Thoracic aorta (tissue), 2 donors: ENCODE data around the gene EPDR1. TPM values are rescaled to one million over a fixed set of nuclear protein-coding genes. Genes with fewer than 3 reads are reported as not detected.

Experiments
- ATAC-seq: fragments of 150-250 bp; one replicate; pipeline ENCODE4 v1.8.0; 2017; ENCODE audit warnings: low read depth; ENCODE audit not compliant: insufficient number of reproducible peaks, low FRiP score
- DNase-seq: peaks from one replicate; pipeline ENCODE4 v3.0.0-alpha.2; 2020; ENCODE audit warnings: low spot score
- H3K27ac ChIP-seq, 2 donors: fragments of 200-600 bp; sonication (generic); 1 replicate in 1 of 2; 2 replicates in 1 of 2; pipeline ENCODE4 v1.5.1; 2016; ENCODE audit warnings: mild to moderate bottlenecking in 2 of 2, moderate library complexity in 2 of 2
- H3K27me3 ChIP-seq: fragments of 200-600 bp; sonication (generic); replicated peaks from 2 replicates; pipeline ENCODE4 v1.6.0; 2016; ENCODE audit warnings: mild to moderate bottlenecking; ENCODE audit not compliant: insufficient read depth
- H3K36me3 ChIP-seq: fragments of 200-600 bp; sonication (generic); one replicate; pipeline ENCODE4 v1.5.1; 2016
- H3K4me1 ChIP-seq, 2 donors: fragments of 200-600 bp; sonication (generic); 1 replicate in 1 of 2; 2 replicates in 1 of 2; pipeline versions ENCODE4 v1.5.1 to v1.6.0; 2016; ENCODE audit warnings: low read depth in 2 of 2, mild to moderate bottlenecking in 1 of 2; ENCODE audit not compliant: control insufficient read depth in 1 of 2
- H3K4me3 ChIP-seq: fragments of 200-600 bp; sonication (generic); 2 replicates; pipeline ENCODE4 v1.5.1; 2016; ENCODE audit warnings: mild to moderate bottlenecking
- H3K9me3 ChIP-seq: fragments of 200-600 bp; sonication (generic); 2 replicates; pipeline ENCODE4 v1.5.1; 2016
- total RNA-seq, 2 donors: library from RNA; depleted of rRNA; stranded (reverse); fragments of >200 nt; gene quantifications; one replicate each; pipeline versions ENCODE4 v1.1.0 to v1.2.3, GENCODE V29; 2016
- TF ChIP-seq, protein P1 (sequence below): fragments of 200-600 bp; sonication (generic); IDR thresholded peaks from one replicate; pipeline ENCODE4 v1.5.1; 2019; ENCODE audit warnings: antibody characterized with exemption

The EPDR1 gene
- total RNA-seq, 2 donors from 2014 or later: 59.3 to 98.8 TPM

DNA sequence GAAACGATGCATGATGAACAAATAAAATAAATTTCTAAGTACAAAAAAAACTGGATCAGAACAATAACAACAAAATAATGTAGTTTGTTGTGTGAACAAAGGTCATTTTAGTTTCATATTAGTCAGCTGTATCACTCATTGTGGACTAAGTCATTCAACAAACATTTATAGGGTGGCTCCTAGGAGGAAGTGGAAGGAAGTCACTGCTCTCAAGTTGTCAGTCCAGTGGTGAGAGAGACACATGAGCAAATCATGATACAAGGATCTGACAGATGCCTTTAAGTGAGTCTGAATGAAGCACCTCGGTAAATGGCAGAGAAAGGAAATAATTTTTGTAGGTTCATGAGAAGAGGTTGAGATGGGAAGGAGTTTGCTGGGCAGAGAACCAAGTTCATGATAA, 56.8 kb downstream of the EPDR1 start:
- Histone ChIP-seq H3K9me3 (no peaks in the 10 kb centered on the region), H3K36me3 (no peaks in the 10 kb centered on the region), H3K4me3 (no peak overlapping the region), H3K4me1 (no peaks in the 10 kb centered on the region), H3K27me3 (no peaks in the 10 kb centered on the region), H3K27ac (no peak overlapping the region)
- TF ChIP-seq, protein P1, sequence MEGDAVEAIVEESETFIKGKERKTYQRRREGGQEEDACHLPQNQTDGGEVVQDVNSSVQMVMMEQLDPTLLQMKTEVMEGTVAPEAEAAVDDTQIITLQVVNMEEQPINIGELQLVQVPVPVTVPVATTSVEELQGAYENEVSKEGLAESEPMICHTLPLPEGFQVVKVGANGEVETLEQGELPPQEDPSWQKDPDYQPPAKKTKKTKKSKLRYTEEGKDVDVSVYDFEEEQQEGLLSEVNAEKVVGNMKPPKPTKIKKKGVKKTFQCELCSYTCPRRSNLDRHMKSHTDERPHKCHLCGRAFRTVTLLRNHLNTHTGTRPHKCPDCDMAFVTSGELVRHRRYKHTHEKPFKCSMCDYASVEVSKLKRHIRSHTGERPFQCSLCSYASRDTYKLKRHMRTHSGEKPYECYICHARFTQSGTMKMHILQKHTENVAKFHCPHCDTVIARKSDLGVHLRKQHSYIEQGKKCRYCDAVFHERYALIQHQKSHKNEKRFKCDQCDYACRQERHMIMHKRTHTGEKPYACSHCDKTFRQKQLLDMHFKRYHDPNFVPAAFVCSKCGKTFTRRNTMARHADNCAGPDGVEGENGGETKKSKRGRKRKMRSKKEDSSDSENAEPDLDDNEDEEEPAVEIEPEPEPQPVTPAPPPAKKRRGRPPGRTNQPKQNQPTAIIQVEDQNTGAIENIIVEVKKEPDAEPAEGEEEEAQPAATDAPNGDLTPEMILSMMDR: no peak
- DNase-seq (no peak), ATAC-seq (no peak)

DNA sequence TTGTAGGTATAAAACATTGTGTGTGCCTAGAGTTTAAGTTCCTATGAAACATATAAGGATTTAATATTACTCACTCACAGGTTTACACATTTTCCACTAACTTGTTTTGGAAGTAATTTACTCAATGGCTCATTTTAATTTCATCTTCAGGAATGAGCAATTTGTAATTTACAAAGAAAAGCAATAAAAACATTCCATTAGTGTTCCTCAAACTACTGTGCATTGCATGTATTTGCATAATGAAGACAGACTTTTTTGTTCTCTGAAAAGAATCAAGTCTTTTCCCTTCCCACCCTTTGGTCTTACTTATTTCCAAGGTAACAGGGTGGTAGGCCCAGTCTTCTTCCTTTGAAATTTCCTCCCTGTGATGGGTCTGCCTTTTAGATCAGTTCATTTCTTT, 61.2 kb downstream of the EPDR1 start:
- no peak overlapping the region for H3K27ac ChIP-seq
- no peaks in the 10 kb centered on the region for H3K27me3 ChIP-seq
- TF ChIP-seq, protein P1: no peak
- H3K36me3 ChIP-seq: no peaks in the 10 kb centered on the region
- H3K9me3 ChIP-seq: no peaks in the 10 kb centered on the region
- no peaks in the 10 kb centered on the region for H3K4me1 ChIP-seq
- DNase-seq (no peak), ATAC-seq (no peak)
- H3K4me3 ChIP-seq: no peak overlapping the region

DNA sequence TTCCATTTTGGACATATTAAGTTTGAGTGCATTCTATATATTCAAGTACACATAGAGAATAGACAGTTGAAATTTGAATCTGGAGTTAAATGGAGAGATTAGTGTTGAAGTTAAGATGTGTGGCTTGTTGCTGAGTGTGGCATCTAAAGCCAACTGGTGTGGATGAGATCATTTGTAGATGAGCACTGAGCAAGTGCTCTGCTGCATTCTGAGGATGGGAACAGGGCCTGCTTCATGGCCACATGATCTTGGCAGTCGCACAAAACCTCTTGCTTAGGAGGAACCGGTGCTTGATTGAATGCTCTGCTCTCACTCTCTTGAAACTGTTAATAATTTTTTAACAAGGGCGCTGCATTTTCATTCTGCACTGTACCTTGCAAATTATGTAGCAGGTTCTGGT, 62.0 kb downstream of the EPDR1 start:
- Histone ChIP-seq H3K4me1 (peaks cover 0 to 2% of the 10 kb centered on the region in 2 donors), H3K9me3 (no peaks in the 10 kb centered on the region), H3K4me3 (no peak overlapping the region), H3K27ac (no peak overlapping the region), H3K27me3 (no peaks in the 10 kb centered on the region), H3K36me3 (no peaks in the 10 kb centered on the region)
- ATAC-seq (no peak), DNase-seq (no peak)
- TF ChIP-seq, protein P1: no peak

DNA sequence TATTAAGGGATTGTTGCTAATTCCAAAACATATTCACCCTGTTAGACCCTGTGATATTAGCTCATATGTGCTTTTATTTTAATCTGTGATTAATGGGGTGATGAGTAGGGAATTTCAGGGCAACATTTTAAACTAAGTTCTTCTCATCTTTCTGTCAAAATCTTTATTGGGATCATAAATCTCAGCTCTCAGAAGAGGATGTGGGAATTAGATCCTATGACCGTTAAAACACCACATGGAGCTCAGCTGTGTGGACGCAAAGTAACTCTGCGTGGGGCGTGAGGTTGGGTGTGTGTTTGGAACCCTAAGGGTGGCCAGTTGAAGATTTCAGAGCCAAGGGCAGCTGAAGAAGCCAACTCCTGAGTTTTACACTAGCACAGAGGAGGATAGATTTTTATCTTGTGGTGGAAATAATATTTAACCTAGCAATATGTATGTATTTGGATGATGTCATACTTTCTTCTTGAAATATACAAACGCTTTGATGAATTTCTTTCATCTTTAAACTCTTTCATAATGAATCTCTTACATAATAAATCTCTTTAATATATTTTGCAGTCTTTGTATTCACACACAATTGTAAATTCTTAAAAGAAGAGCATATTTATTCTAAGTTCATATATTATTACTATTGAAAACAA, 64.4 kb downstream of the EPDR1 start:
- TF ChIP-seq, protein P1: no peak
- no peaks in the 10 kb centered on the region for H3K9me3 ChIP-seq
- no peak for DNase-seq
- H3K4me3 ChIP-seq: no peak overlapping the region
- peaks cover 0 to 2% of the 10 kb centered on the region in 2 donors for H3K4me1 ChIP-seq
- no peak overlapping the region for H3K27ac ChIP-seq
- H3K36me3 ChIP-seq: no peaks in the 10 kb centered on the region
- no peaks in the 10 kb centered on the region for H3K27me3 ChIP-seq
- no peak for ATAC-seq

DNA sequence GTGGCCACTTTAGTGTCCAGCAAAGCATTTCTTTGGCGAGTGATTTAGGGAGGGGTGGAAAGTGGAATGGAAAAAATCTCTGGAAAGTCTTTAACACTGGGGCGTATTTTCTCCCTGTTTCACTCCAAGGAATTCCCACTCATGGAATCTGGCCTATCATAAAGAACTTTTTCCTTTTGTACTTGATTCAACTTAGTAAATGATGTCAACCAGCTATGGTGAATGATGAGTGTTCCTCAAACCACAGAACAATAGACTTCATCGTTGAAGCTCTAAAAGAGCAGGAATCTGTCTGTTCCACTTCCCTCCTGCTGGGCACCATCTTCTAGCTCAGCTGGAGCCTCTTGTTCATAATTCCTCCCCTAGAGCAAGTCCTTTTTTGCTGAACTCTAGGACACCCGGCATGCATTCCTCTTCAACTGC, 66.5 kb downstream of the EPDR1 start:
- Histone ChIP-seq H3K27me3 (no peaks in the 10 kb centered on the region), H3K4me3 (no peak overlapping the region), H3K27ac (no peak overlapping the region), H3K4me1 (peaks cover 0 to 2% of the 10 kb centered on the region in 2 donors), H3K9me3 (no peaks in the 10 kb centered on the region), H3K36me3 (no peaks in the 10 kb centered on the region)
- TF ChIP-seq, protein P1: no peak
- no peak for ATAC-seq
- no peak for DNase-seq
